ENCODE data around the gene MED22. TPM values are rescaled to one million over a fixed set of nuclear protein-coding genes. Genes with fewer than 3 reads are reported as not detected.

The MED22 gene
- polyA plus RNA-seq, 1 donor (not counting 4 experiments of a cell fraction or from before 2014, with no cell fraction given), result 15.9 TPM

GRCh38 chr9:133362359-133363044 lies 14.6 kb upstream of the MED22 start:
- H3K4me3 ChIP-seq (ENCODE audit: control insufficient read depth in 2 of 3, extremely low read depth in 1 of 3, insufficient read depth in 2 of 3, low read depth in 1 of 3, low read length in 3 of 3), result no peak overlapping the region
- no peak overlapping the region for H2AFZ ChIP-seq (ENCODE audit: control insufficient read depth, low read length)
- no peak for TF ChIP-seq EZH2 (IDR thresholded peaks at IDR 0.05; ENCODE audit: low read length)
- no peak for TF ChIP-seq CTCF (optimal IDR thresholded peaks at IDR 0.05 in 1 of 3, IDR thresholded peaks at IDR 0.05 in 1 of 3, conservative IDR thresholded peaks at IDR 0.05 in 1 of 3; ENCODE audit: extremely low read depth in 1 of 3, insufficient read depth in 2 of 3, low read length in 3 of 3)
- DNase-seq (ENCODE audit: low read depth, low spot score) (no peak), FAIRE-seq (no peak)
- H3K27ac ChIP-seq (ENCODE audit: control insufficient read depth, insufficient read depth, low read length), result no peak overlapping the region
- no peak overlapping the region for H3K9ac ChIP-seq (ENCODE audit: control insufficient read depth, extremely low read depth, insufficient read depth, low read length)
- H4K20me1 ChIP-seq (ENCODE audit: control insufficient read depth, extremely low read depth, insufficient read depth, low read length), result peaks cover 12% of the 10 kb centered on the region
- dilution Hi-C loops (cut with MboI; ENCODE audit: extremely low pct_ligation_motif_present, low sequenced_read_pairs), result no loop called here
- no peaks in the 10 kb centered on the region for H3K27me3 ChIP-seq (ENCODE audit: control insufficient read depth, extremely low read depth, insufficient read depth, low read length)
- H3K9me1 ChIP-seq (ENCODE audit: control insufficient read depth, extremely low read depth, insufficient read depth, low read length), result no peaks in the 10 kb centered on the region
- H3K9me3 ChIP-seq (ENCODE audit: control insufficient read depth, low read depth, low read length), result no peaks in the 10 kb centered on the region
- H3K36me3 ChIP-seq (ENCODE audit: control insufficient read depth in 2 of 2, extremely low read depth in 1 of 2, insufficient read depth in 2 of 2, low read length in 2 of 2), result peaks cover 42 to 57% of the 10 kb centered on the region in 2 experiments
- no peak overlapping the region for H3K4me2 ChIP-seq (ENCODE audit: control insufficient read depth, extremely low read depth, insufficient read depth, low read depth, low read length)
- peaks cover 35% of the 10 kb centered on the region for H3K79me2 ChIP-seq (ENCODE audit: control insufficient read depth, insufficient read depth, low read length)
- H3K4me1 ChIP-seq (ENCODE audit: control insufficient read depth, extremely low read depth, insufficient read depth, low read length), result peaks cover 51% of the 10 kb centered on the region

GRCh38 chr9:133361507-133362092 lies 13.7 kb upstream of the MED22 start:
- H2AFZ ChIP-seq (ENCODE audit: control insufficient read depth, low read length), result no peak overlapping the region
- H3K79me2 ChIP-seq (ENCODE audit: control insufficient read depth, insufficient read depth, low read length), result peaks cover 35% of the 10 kb centered on the region
- dilution Hi-C loops (cut with MboI; ENCODE audit: extremely low pct_ligation_motif_present, low sequenced_read_pairs), result no loop called here
- TF ChIP-seq CTCF (optimal IDR thresholded peaks at IDR 0.05 in 1 of 3, IDR thresholded peaks at IDR 0.05 in 1 of 3, conservative IDR thresholded peaks at IDR 0.05 in 1 of 3; ENCODE audit: extremely low read depth in 1 of 3, insufficient read depth in 2 of 3, low read length in 3 of 3), result no peak
- TF ChIP-seq EZH2 (IDR thresholded peaks at IDR 0.05; ENCODE audit: low read length), result no peak
- H4K20me1 ChIP-seq (ENCODE audit: control insufficient read depth, extremely low read depth, insufficient read depth, low read length), result peaks cover 5% of the 10 kb centered on the region
- no peak overlapping the region for H3K4me2 ChIP-seq (ENCODE audit: control insufficient read depth, extremely low read depth, insufficient read depth, low read depth, low read length)
- H3K4me3 ChIP-seq (ENCODE audit: control insufficient read depth in 2 of 3, extremely low read depth in 1 of 3, insufficient read depth in 2 of 3, low read depth in 1 of 3, low read length in 3 of 3), result no peak overlapping the region
- H3K9ac ChIP-seq (ENCODE audit: control insufficient read depth, extremely low read depth, insufficient read depth, low read length), result no peak overlapping the region
- DNase-seq (ENCODE audit: low read depth, low spot score) (no peak), FAIRE-seq (no peak)
- H3K9me3 ChIP-seq (ENCODE audit: control insufficient read depth, low read depth, low read length), result no peaks in the 10 kb centered on the region
- no peaks in the 10 kb centered on the region for H3K9me1 ChIP-seq (ENCODE audit: control insufficient read depth, extremely low read depth, insufficient read depth, low read length)
- peaks cover 57% of the 10 kb centered on the region for H3K4me1 ChIP-seq (ENCODE audit: control insufficient read depth, extremely low read depth, insufficient read depth, low read length)
- no peaks in the 10 kb centered on the region for H3K27me3 ChIP-seq (ENCODE audit: control insufficient read depth, extremely low read depth, insufficient read depth, low read length)
- H3K36me3 ChIP-seq (ENCODE audit: control insufficient read depth in 2 of 2, extremely low read depth in 1 of 2, insufficient read depth in 2 of 2, low read length in 2 of 2), result peaks cover 36 to 48% of the 10 kb centered on the region in 2 experiments
- H3K27ac ChIP-seq (ENCODE audit: control insufficient read depth, insufficient read depth, low read length), result no peak overlapping the region
